RWPE1 (cell line): Measurements from ENCODE around the gene DHX35.

Source experiments
- CTCF ChIA-PET: fragments of 350-600 bp; sonication (Branson Sonifier 250); formaldehyde crosslinking; extraction: SDS; loops from one replicate; lab custom pipeline; 2021; lab: Yijun Ruan, JAX
- POLR2A ChIA-PET: fragments of 400-600 bp; formaldehyde crosslinking; extraction: SDS; loops from one replicate; lab custom pipeline; 2020; ENCODE audit warnings: antibody characterized with exemption; ENCODE audit not compliant: low non-redundant PET; lab: Yijun Ruan, JAX
- DNase-seq: peaks from one replicate; pipeline ENCODE4 v3.0.0; 2012; ENCODE audit warnings: low spot score
- H3K27ac ChIP-seq: fragments of 450-650 bp; 2 replicates; pipeline ENCODE4 v1.5.1; 2017
- TF ChIP-seq, protein P1 (sequence below): fragments of 450-650 bp; conservative IDR thresholded peaks from 2 replicates; pipeline ENCODE4 v1.5.1; 2017; ENCODE audit warnings: low read depth, mild to moderate bottlenecking

DHX35 gene

GRCh38 chr20:39082622-39083398, 120.7 kb downstream of the DHX35 start:
- POLR2A ChIA-PET = no interaction called here
- DNase-seq = no peak
- CTCF ChIA-PET = interaction anchor here (0.6 to 10.9 kb wide), 4 partner anchors 34 to 1618 kb away, joined by 3 to 163 read pairs (median 3); no protein-coding TSS in a partner anchor
- no peak overlapping the region for H3K27ac ChIP-seq
- TF ChIP-seq, protein P1, sequence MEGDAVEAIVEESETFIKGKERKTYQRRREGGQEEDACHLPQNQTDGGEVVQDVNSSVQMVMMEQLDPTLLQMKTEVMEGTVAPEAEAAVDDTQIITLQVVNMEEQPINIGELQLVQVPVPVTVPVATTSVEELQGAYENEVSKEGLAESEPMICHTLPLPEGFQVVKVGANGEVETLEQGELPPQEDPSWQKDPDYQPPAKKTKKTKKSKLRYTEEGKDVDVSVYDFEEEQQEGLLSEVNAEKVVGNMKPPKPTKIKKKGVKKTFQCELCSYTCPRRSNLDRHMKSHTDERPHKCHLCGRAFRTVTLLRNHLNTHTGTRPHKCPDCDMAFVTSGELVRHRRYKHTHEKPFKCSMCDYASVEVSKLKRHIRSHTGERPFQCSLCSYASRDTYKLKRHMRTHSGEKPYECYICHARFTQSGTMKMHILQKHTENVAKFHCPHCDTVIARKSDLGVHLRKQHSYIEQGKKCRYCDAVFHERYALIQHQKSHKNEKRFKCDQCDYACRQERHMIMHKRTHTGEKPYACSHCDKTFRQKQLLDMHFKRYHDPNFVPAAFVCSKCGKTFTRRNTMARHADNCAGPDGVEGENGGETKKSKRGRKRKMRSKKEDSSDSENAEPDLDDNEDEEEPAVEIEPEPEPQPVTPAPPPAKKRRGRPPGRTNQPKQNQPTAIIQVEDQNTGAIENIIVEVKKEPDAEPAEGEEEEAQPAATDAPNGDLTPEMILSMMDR = no peak

GRCh38 chr20:39083761-39084160, 121.6 kb downstream of the DHX35 start:
- CTCF ChIA-PET = interaction anchor here (10.9 kb wide), 1 partner anchor 35 kb away, joined by 163 read pairs; no protein-coding TSS in a partner anchor
- DNase-seq = no peak
- TF ChIP-seq, protein P1 = no peak
- H3K27ac ChIP-seq = no peak overlapping the region
- POLR2A ChIA-PET = no interaction called here

DNA sequence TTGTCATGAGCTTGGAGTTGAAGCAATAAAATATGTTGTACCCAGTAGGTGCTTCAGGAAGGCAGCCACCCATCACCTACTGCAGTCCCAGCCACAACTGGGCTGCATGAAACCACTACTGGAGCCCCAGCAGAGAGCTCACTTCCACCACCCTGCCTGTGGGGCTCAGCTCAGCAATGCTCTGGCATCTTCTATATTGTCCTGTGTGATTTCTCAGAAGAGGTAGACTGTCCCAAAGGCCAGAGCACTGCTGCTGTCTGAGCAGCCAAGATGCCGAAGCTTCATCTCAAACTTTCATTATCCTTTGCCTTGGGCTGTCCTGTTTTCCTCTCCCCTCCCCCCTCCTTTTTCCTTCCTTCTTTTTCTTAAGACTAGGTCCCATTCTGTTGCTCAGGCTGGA, 126.9 kb downstream of the DHX35 start:
- POLR2A ChIA-PET = interaction anchor here (0.5 kb wide), 1 partner anchor 44 kb away, joined by 3 read pairs; no protein-coding TSS in a partner anchor
- CTCF ChIA-PET = interaction anchor here (0.6 to 0.8 kb wide), 5 partner anchors 54 to 1071 kb away, joined by 3 to 6 read pairs (median 3); no protein-coding TSS in a partner anchor

More for the DNA sequence above, 126.9 kb downstream of the DHX35 start:
- TF ChIP-seq, protein P1 = no peak
- DNase-seq = no peak
- no peak overlapping the region for H3K27ac ChIP-seq
